Esophagus muscularis mucosa (tissue), 4 donors: Measurements from ENCODE around the gene PLIN5.

Source experiments
- CTCF ChIP-seq, 3 experiments: fragments of 200-600 bp in 2 of 3; fragments of 450-650 bp in 1 of 3; sonication (generic) in 2 of 3; IDR thresholded peaks; one replicate each; pipeline ENCODE4 v1.5.1; 2017 to 2019; ENCODE audit warnings: antibody characterized with exemption in 3 of 3, mild to moderate bottlenecking in 2 of 3, moderate library complexity in 1 of 3
- EP300 ChIP-seq: sonication (generic); formaldehyde crosslinking; IDR thresholded peaks from one replicate; pipeline ENCODE4 v1.6.1; 2017; ENCODE audit warnings: antibody characterized with exemption
- POLR2A ChIP-seq: fragments of 450-650 bp; IDR thresholded peaks from one replicate; pipeline ENCODE4 v1.6.1; 2017; ENCODE audit warnings: antibody characterized with exemption, moderate library complexity, mild to moderate bottlenecking, low read depth
- POLR2AphosphoS5 ChIP-seq, 2 donors: sonication (generic); formaldehyde crosslinking; IDR thresholded peaks; one replicate each; pipeline ENCODE4 v1.6.1; 2017; ENCODE audit warnings: antibody characterized with exemption in 2 of 2

DNA sequence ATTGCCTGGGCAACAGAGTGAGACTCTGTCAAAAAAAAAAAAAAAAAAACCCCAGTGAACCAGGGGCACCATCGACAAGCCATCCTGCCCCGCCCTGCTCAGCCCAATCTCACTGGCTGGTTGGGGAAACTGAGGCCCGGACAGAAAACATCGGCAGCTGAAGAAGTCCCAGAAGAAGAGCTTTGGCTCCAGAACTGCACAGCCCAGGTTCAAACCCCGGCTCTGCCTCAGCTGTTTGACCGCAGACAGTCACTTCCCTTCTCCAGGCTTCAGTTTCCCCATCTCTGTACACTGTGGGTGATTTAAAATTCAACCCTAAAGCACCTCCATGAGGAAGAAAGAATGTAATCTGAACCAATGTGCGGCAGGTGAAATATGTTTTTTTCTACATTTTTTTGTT lies 33.9 kb upstream of the PLIN5 start:
- TF ChIP-seq POLR2AphosphoS5 (IDR thresholded peaks at IDR 0.05) (no peak), CTCF (IDR thresholded peaks at IDR 0.05) (no peak), EP300 (no peak), POLR2A (no peak)
